CD4-positive, alpha-beta T cell treated with Interleukin-17A for 4 hours (primary cell): ENCODE data around the gene PGLYRP3.

Source experiments
- DNase-seq: peaks from one replicate; pipeline ENCODE4 v3.0.0-alpha.2; 2020; ENCODE audit warnings: mixed read lengths

PGLYRP3 gene

GRCh38 chr1:153312570-153313186 is at the start of gene PGLYRP3:
Gene PGLYRP3, minus strand, starts transcription at chr1:153312952. Its CDS starts 2,287 bp downstream, at chr1:153310665.
- no peak for DNase-seq

- DNase-seq: no peak
Measured at GRCh38 chr1:153362187-153362775, 49.5 kb upstream of the PGLYRP3 start.

GRCh38 chr1:153361480-153362109 is 48.8 kb upstream of the PGLYRP3 start:
- DNase-seq: no peak

GRCh38 chr1:153360592-153361479 is 48.1 kb upstream of the PGLYRP3 start:
- DNase-seq: no peak

GRCh38 chr1:153360190-153360589 is 47.4 kb upstream of the PGLYRP3 start:
- DNase-seq: no peak

GRCh38 chr1:153359241-153359640 is 46.5 kb upstream of the PGLYRP3 start:
- DNase-seq: no peak

GRCh38 chr1:153358691-153358975 is 45.9 kb upstream of the PGLYRP3 start:
- DNase-seq: no peak

GRCh38 chr1:153357853-153358690 is 45.3 kb upstream of the PGLYRP3 start, which contains the start of gene S100A9:
Gene S100A9, plus strand, starts transcription at chr1:153357854. Its CDS starts 430 bp downstream, at chr1:153358284.
- DNase-seq: no peak

GRCh38 chr1:153357076-153357852 is 44.5 kb upstream of the PGLYRP3 start:
- peak; percentile 35 for DNase-seq

GRCh38 chr1:153356392-153357075 is 43.8 kb upstream of the PGLYRP3 start:
- no peak for DNase-seq

- DNase-seq: peak; percentile 42
Measured at GRCh38 chr1:153355445-153356071, 42.8 kb upstream of the PGLYRP3 start.

GRCh38 chr1:153354515-153355193 is 41.9 kb upstream of the PGLYRP3 start:
- DNase-seq: no peak

- no peak for DNase-seq
Measured at GRCh38 chr1:153353226-153353947, 40.6 kb upstream of the PGLYRP3 start.

GRCh38 chr1:153352523-153352922 is 39.8 kb upstream of the PGLYRP3 start:
- peak; percentile 73 for DNase-seq

GRCh38 chr1:153350321-153350957 is 37.7 kb upstream of the PGLYRP3 start:
- no peak for DNase-seq

GRCh38 chr1:153349363-153350320 is 36.9 kb upstream of the PGLYRP3 start:
- no peak for DNase-seq
